ENCODE data around the gene SPRY2. TPM values are rescaled to one million over a fixed set of nuclear protein-coding genes. Genes with fewer than 3 reads are reported as not detected.

Gene SPRY2
- total and polyA plus RNA-seq, 2 of the 13 experiments (the other 11 are each of a cell fraction or from before 2014, with no cell fraction given): 7.4 to 25.1 TPM

DNA sequence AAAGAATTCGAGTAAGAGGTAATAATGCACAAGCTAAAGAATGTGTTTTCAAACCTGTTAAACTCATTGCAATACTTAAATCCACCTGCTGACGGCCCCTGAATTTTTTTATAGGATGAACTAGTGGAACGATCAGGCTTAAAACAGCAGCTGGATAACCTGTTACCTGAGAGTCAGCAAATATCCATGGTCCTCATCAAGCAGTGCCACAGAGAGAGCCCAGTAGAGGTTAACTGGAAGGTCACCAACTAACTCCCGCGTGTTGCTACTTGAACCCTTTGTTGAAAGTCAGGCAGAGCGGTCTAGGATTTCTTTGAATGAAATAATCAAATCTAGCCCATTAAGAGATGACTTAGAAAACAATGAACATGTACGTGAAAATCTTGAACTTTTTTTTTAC is 47.6 kb upstream of the SPRY2 start:
- whole genome bisulfite sequencing (ENCODE audit: low lambda C conversion rate): 9% methylated on average over 7 of the region's 7 CpGs
- Histone ChIP-seq H3K79me2 (ENCODE audit: insufficient read depth, low read length) (no peaks in the 10 kb centered on the region), H3K4me3 (replicated peaks in 1 of 3; ENCODE audit: insufficient read depth in 1 of 3, low read depth in 2 of 3, low read length in 3 of 3) (no peak overlapping the region), H3K27ac (ENCODE audit: extremely low read length, insufficient read depth, low read length) (no peak overlapping the region), H3K9me3 (ENCODE audit: low read length) (no peaks in the 10 kb centered on the region), H3K9ac (ENCODE audit: insufficient read depth, low read depth, low read length) (no peak overlapping the region), H3K4me2 (ENCODE audit: low read depth, low read length) (no peak overlapping the region), H3K4me1 (ENCODE audit: insufficient read depth, low read length) (no peaks in the 10 kb centered on the region), H3K27me3 (ENCODE audit: control insufficient read depth in 1 of 2, insufficient read depth in 2 of 2, low read length in 2 of 2) (no peaks in the 10 kb centered on the region), H4K20me1 (ENCODE audit: insufficient read depth, low read length) (no peaks in the 10 kb centered on the region), H3K36me3 (replicated peaks in 1 of 2; ENCODE audit: control insufficient read depth in 1 of 2, insufficient read depth in 2 of 2, low read length in 2 of 2) (no peaks in the 10 kb centered on the region), H2AFZ (ENCODE audit: low read length) (no peak overlapping the region)
- no peak for TF ChIP-seq ZBTB44 (CRISPR knock-in tag; IDR thresholded peaks at IDR 0.05)
- no peak for TF ChIP-seq ZNF275 (CRISPR knock-in tag; IDR thresholded peaks at IDR 0.05; ENCODE audit: borderline replicate concordance)
- no peak for TF ChIP-seq BCL3 (CRISPR knock-in tag; IDR thresholded peaks at IDR 0.05)
- no peak for TF ChIP-seq ZNF256 (CRISPR knock-in tag; conservative IDR thresholded peaks at IDR 0.05)
- no peak for TF ChIP-seq ARNTL (CRISPR knock-in tag; IDR thresholded peaks at IDR 0.05)
- TF ChIP-seq, protein P1, sequence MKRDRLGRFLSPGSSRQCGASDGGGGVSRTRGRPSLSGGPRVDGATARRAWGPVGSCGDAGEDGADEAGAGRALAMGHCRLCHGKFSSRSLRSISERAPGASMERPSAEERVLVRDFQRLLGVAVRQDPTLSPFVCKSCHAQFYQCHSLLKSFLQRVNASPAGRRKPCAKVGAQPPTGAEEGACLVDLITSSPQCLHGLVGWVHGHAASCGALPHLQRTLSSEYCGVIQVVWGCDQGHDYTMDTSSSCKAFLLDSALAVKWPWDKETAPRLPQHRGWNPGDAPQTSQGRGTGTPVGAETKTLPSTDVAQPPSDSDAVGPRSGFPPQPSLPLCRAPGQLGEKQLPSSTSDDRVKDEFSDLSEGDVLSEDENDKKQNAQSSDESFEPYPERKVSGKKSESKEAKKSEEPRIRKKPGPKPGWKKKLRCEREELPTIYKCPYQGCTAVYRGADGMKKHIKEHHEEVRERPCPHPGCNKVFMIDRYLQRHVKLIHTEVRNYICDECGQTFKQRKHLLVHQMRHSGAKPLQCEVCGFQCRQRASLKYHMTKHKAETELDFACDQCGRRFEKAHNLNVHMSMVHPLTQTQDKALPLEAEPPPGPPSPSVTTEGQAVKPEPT (CRISPR knock-in tag; IDR thresholded peaks at IDR 0.05; ENCODE audit: low read depth): no peak
- TF ChIP-seq POLR2G (IDR thresholded peaks at IDR 0.05; ENCODE audit: low read depth, low read length): no peak
- TF ChIP-seq NPAS2 (CRISPR knock-in tag; IDR thresholded peaks at IDR 0.05; ENCODE audit: borderline replicate concordance): no peak
- TF ChIP-seq ARID3A (IDR thresholded peaks at IDR 0.05; ENCODE audit: low read depth, low read length): no peak
- no peak for TF ChIP-seq ZNF20 (CRISPR knock-in tag; IDR thresholded peaks at IDR 0.05)
- TF ChIP-seq RORA (CRISPR knock-in tag; IDR thresholded peaks at IDR 0.05): no peak
- TF ChIP-seq ZNF549 (CRISPR knock-in tag; IDR thresholded peaks at IDR 0.05): no peak
- TF ChIP-seq PCBP1 (IDR thresholded peaks at IDR 0.05; ENCODE audit: borderline replicate concordance, low read depth, low read length): no peak
- no peak for TF ChIP-seq ZNF230 (CRISPR knock-in tag; IDR thresholded peaks at IDR 0.05)
- TF ChIP-seq KDM1A (CRISPR knock-in tag; IDR thresholded peaks at IDR 0.05): no peak
- TF ChIP-seq MZF1 (CRISPR knock-in tag; IDR thresholded peaks at IDR 0.05; ENCODE audit: borderline replicate concordance): no peak
- TF ChIP-seq BORCS8-MEF2B (CRISPR knock-in tag; IDR thresholded peaks at IDR 0.05): no peak
- intact Hi-C loops (cut with micrococcal nuclease; ENCODE audit: unreplicated experiment) (no loop called here), in situ Hi-C loops (cut with HindIII; ENCODE audit: extremely low pct_ligation_motif_present, low pct_unique_long_range_greater_than_20kb) (no loop called here)
- no TSS peak for BruUV-seq (replicated peaks)
- POLR2A ChIA-PET: no interaction called here
- FAIRE-seq (no peak), ATAC-seq (no peak), DNase-seq (ENCODE audit: low spot score) (no peak)
- CTCF ChIA-PET (ENCODE audit: low intra/inter-chr PET ratio, low total read pairs): no interaction called here

All from HepG2 (cell line).